ENCODE data around the gene NUCB1. TPM values are rescaled to one million over a fixed set of nuclear protein-coding genes. Genes with fewer than 3 reads are reported as not detected.
"Not testable (repeated sequence)": the region's sequence is repeated elsewhere in the genome, so short reads cannot be mapped to it uniquely, and the experiment has no call there.

The NUCB1 gene
- total RNA-seq, 1 donor from 2014 or later = 273 TPM

DNA sequence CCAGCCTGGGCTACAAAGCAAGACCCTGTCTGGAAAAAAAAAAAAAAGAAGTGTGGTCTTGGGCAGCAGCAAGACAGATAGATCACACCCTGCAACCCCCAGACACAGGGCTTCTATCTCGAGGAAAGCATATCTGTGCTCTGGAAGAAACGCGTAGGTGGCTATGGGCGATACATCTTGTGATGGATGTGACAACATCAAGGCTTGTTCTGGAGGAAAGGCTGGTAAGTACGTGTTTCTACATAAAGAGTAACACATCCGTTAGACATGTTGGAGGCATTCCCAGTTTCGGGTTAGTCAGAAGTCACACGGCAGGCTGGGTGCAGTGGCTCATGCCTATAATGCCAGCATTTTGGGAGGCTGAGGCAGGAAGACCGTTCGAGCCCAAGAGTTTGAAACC, 26.8 kb downstream of the NUCB1 start:
- intact Hi-C loops (cut with micrococcal nuclease) = no loop called here

- intact Hi-C loops (cut with micrococcal nuclease) = not testable (repeated sequence)
Measured at GRCh38 chr19:48927692-48928091, 27.6 kb downstream of the NUCB1 start.

- intact Hi-C loops (cut with micrococcal nuclease) = no loop called here
Measured at GRCh38 chr19:48928164-48929025, 28.3 kb downstream of the NUCB1 start.

GRCh38 chr19:48933382-48933932, 33.3 kb downstream of the NUCB1 start, which contains the start of gene DHDH:
Gene DHDH, plus strand, starts transcription at chr19:48933699. Its CDS starts 23 bp downstream, at chr19:48933722.
- intact Hi-C loops (cut with micrococcal nuclease) = loop anchor here (1.0 kb wide), 8 partner anchors 20 to 219 kb away; partner anchors contain the start of genes BAX, FTL, NUCB1 and PPP1R15A

- intact Hi-C loops (cut with micrococcal nuclease) = no loop called here
Measured at GRCh38 chr19:48934837-48935236, 34.7 kb downstream of the NUCB1 start.

DNA sequence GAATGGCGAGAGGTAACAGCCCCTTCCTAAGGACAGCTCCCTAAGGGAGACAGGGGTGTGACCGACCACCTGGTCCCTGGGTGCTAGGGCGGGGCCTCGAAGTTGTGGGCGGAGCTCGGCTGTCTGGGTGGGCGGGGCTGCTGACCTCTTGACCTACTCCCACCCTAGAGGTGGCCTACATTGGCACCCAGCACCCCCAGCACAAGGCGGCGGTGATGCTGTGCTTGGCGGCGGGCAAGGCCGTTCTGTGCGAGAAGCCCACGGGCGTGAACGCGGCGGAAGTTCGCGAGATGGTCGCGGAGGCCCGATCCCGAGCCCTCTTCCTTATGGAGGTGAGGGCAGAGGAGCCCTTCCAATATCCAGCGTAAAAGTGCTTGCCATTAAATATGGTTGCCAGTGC, 35.8 kb downstream of the NUCB1 start:
- intact Hi-C loops (cut with micrococcal nuclease) = no loop called here

GRCh38 chr19:48938256-48938655, 38.1 kb downstream of the NUCB1 start:
- intact Hi-C loops (cut with micrococcal nuclease) = no loop called here

DNA sequence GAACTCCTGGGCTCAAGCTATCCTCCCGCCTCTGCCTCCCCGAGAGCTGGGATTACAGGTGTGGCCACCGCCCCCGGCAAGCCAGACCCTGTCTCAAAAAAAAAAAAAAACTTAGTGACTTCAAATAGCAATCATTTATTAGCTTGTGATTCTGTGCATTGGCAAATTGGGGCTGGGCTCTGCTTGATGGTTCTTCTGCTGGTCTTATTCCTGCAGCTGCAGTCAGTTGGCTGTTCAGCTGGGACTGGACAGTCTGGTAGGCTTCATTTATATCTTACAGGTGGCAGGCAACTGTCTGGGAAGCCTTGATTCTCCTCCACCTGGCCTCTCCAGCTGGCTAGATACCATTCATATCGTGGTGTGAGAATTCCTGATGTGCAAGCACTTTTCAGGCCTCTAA, 40.8 kb downstream of the NUCB1 start:
- intact Hi-C loops (cut with micrococcal nuclease) = no loop called here

GRCh38 chr19:48943081-48943480, 43.0 kb downstream of the NUCB1 start:
- intact Hi-C loops (cut with micrococcal nuclease) = no loop called here

- intact Hi-C loops (cut with micrococcal nuclease) = no loop called here
Measured at GRCh38 chr19:48945415-48945814, 45.3 kb downstream of the NUCB1 start.

- intact Hi-C loops (cut with micrococcal nuclease) = no loop called here
Measured at GRCh38 chr19:48945817-48946216, 45.7 kb downstream of the NUCB1 start.

GRCh38 chr19:48946463-48947257, 46.5 kb downstream of the NUCB1 start:
- intact Hi-C loops (cut with micrococcal nuclease) = no loop called here

- intact Hi-C loops (cut with micrococcal nuclease) = no loop called here
Measured at GRCh38 chr19:48947258-48947542, 47.1 kb downstream of the NUCB1 start.

DNA sequence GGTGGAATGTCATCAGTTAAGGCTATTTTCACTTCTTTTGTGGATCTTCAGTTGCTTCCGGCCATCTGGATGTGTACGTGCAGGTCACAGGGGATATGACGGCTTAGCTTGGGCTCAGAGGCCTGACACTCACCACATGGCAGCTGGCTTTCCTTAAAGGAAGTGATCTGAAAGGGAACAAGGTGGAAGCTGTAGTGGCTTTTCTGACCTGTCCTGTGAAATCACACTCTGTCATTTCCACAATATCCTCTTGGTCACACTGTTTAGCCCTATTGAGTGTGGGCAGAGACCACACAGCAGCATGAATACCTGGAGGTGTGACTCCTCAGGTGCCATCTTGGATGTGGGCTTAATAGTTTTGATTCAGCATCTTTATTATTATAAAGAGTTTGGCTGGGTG, 50.0 kb downstream of the NUCB1 start:
- intact Hi-C loops (cut with micrococcal nuclease) = no loop called here

DNA sequence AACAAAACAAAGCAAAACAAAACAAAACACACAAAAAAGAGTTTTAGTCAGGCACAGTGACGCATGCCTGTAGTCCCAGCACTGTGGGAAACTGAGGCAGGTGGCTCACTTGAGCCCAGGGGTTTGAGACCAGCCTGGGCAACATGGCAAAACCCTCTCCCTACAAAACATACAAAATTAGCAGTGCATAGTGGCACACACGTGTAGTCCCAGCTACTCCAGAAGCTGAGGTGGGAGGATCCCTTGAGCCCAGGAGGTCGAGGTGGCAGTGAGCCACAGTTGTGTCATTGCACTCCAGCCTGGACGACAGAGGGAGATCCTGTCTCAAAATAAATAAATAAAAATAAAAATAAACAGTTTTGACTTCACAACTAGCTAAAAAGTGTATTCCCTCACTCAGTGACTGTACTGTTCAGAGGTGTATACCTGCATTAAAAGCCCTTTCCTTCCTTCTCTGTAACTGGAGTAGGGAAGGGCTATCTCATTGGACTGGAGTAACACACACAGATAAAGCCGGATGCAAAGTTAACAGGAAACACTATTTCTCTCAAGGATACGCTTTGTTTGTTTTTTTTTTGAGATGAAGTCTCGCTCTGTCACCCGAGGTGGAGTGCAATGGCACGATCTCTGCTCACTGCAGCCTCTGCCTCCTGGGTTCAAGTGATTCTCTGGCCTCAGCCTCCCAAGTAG, 50.9 kb downstream of the NUCB1 start:
- intact Hi-C loops (cut with micrococcal nuclease) = no loop called here

GRCh38 chr19:48953141-48953540, 53.0 kb downstream of the NUCB1 start:
- intact Hi-C loops (cut with micrococcal nuclease) = no loop called here

- intact Hi-C loops (cut with micrococcal nuclease) = loop anchor here (1.0 kb wide), 5 partner anchors 11 to 96 kb away; partner anchors contain the start of genes DHDH, FTL and NUCB1
Measured at GRCh38 chr19:48953990-48954594, 54.0 kb downstream of the NUCB1 start.

- intact Hi-C loops (cut with micrococcal nuclease) = loop anchor here (1.0 kb wide), 5 partner anchors 11 to 96 kb away; partner anchors contain the start of genes DHDH, FTL and NUCB1
Measured at GRCh38 chr19:48954595-48955307, 54.6 kb downstream of the NUCB1 start, which contains the start of gene BAX. Gene BAX, plus strand, starts transcription at chr19:48954875. Its CDS starts 54 bp downstream, at chr19:48954929.

DNA sequence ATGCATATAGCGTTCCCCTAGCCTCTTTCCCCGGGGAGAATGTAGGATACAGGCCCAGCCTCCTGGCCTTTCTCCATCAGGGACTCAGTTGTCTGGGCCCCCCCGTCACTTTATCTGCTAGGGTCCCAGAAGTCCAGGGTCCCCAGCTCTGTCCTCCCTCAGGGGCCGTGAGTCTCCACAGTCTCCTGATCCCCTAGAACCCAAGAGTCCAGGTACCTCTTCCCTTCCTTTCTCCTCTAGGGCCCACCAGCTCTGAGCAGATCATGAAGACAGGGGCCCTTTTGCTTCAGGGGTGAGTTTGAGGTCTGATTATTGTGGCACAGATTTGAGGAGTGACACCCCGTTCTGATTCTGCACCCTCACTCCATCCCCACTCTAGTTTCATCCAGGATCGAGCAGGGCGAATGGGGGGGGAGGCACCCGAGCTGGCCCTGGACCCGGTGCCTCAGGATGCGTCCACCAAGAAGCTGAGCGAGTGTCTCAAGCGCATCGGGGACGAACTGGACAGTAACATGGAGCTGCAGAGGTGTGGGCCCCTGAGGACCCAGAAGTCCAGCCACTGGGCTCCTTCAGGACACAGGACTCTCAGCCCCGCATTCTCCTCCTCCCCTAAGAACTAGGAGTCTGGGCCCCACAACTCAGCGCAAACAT, 55.3 kb downstream of the NUCB1 start:
- intact Hi-C loops (cut with micrococcal nuclease) = no loop called here

GRCh38 chr19:48958006-48958405, 57.9 kb downstream of the NUCB1 start:
- intact Hi-C loops (cut with micrococcal nuclease) = no loop called here

Data from T-helper 1 cell treated with Interleukin-12 subunit alpha and Interleukin-12 subunit beta and Interleukin-4 antibody, amounts not matched to agents 30 ng/mL and 1 ng/mL, for 36 hours (primary cell).